HepG2 (cell line): Measurements from ENCODE around the gene PRPSAP1. TPM values are rescaled to one million over a fixed set of nuclear protein-coding genes. Genes with fewer than 3 reads are reported as not detected.

Experiments
- ATAC-seq: fragments of 200-7000 bp; cut with Tn5 transposase; 3 replicates; pipeline ENCODE4 v1.9.1; 2020; ENCODE audit warnings: mild to moderate bottlenecking, moderate library complexity
- BruUV-seq: library from RNA; stranded (reverse); fragments of 400-500 nt; replicated peaks from 2 replicates; lab custom pipeline; 2021; lab: Mats Ljungman, UMichigan
- CTCF ChIA-PET: fragments of 300-600 bp; formaldehyde crosslinking; extraction: SDS; loops from one replicate; lab custom pipeline; 2021; ENCODE audit warnings: low total read pairs, inconsistent platforms, low intra/inter-chr PET ratio; lab: Yijun Ruan, JAX
- POLR2A ChIA-PET: fragments of 350-600 bp; sonication (Branson Sonifier 250); formaldehyde crosslinking; loops from one replicate; lab custom pipeline; 2020; ENCODE audit warnings: antibody characterized with exemption, inconsistent platforms; lab: Yijun Ruan, JAX
- DNase-seq: peaks from one replicate; pipeline ENCODE4 v3.0.0-alpha.2; 2015; ENCODE audit warnings: low spot score
- FAIRE-seq: peaks from 3 replicates; lab custom pipeline; 2011; peaks lifted over from hg19 to GRCh38; lab: Jason Lieb, UNC
- H2AFZ ChIP-seq: one replicate; pipeline ENCODE4 v1.6.1; 2011; ENCODE audit warnings: low read length, inconsistent platforms
- H3K27ac ChIP-seq: fragments of 300-600 bp; 3 replicates; pipeline ENCODE4 v1.8.0; 2011; ENCODE audit warnings: mixed run types, mild to moderate bottlenecking, mixed read lengths, low read length, inconsistent platforms; ENCODE audit not compliant: insufficient read depth; ENCODE audit errors: extremely low read length
- H3K27me3 ChIP-seq, 2 experiments: fragments of 200-600 bp in 1 of 2; 2 replicates in 1 of 2; 3 replicates in 1 of 2; pipeline versions ENCODE4 v1.6.0 to v1.8.0; 2011; ENCODE audit warnings: low read length in 2 of 2, mild to moderate bottlenecking in 2 of 2, moderate library complexity in 2 of 2, inconsistent platforms in 1 of 2; ENCODE audit not compliant: insufficient read depth in 2 of 2, control insufficient read depth in 1 of 2
- H3K36me3 ChIP-seq, 2 experiments: fragments of 200-600 bp in 1 of 2; replicated peaks in 1 of 2; 2 replicates in 1 of 2; 3 replicates in 1 of 2; pipeline versions ENCODE4 v1.5.1 to v1.8.0; 2011; ENCODE audit warnings: low read length in 2 of 2, inconsistent platforms in 1 of 2; ENCODE audit not compliant: insufficient read depth in 2 of 2, control insufficient read depth in 1 of 2
- H3K4me1 ChIP-seq: 2 replicates; pipeline ENCODE4 v1.5.1; 2012; ENCODE audit warnings: low read length, inconsistent platforms; ENCODE audit not compliant: insufficient read depth
- H3K4me2 ChIP-seq: 2 replicates; pipeline ENCODE4 v1.6.0; 2011; ENCODE audit warnings: low read depth, low read length, inconsistent platforms
- H3K4me3 ChIP-seq, 3 experiments: fragments of 200-600 bp in 1 of 3; sonication (generic), shearing (Covaris generic) in 1 of 3; replicated peaks in 1 of 3; 2 replicates each; pipeline ENCODE4 v1.5.1; 2011 to 2016; ENCODE audit warnings: low read length in 3 of 3, inconsistent platforms in 2 of 3, low read depth in 2 of 3, mild to moderate bottlenecking in 2 of 3, control low read depth in 1 of 3, mixed read lengths in 1 of 3; ENCODE audit not compliant: insufficient read depth in 1 of 3
- H3K79me2 ChIP-seq: one replicate; pipeline ENCODE4 v1.6.1; 2011; ENCODE audit warnings: low read length, inconsistent platforms; ENCODE audit not compliant: insufficient read depth
- H3K9ac ChIP-seq: 2 replicates; pipeline ENCODE4 v1.6.0; 2011; ENCODE audit warnings: mild to moderate bottlenecking, low read depth, low read length, inconsistent platforms; ENCODE audit not compliant: insufficient read depth
- H3K9me3 ChIP-seq: 2 replicates; pipeline ENCODE4 v1.5.1; 2012; ENCODE audit warnings: mild to moderate bottlenecking, low read length
- H4K20me1 ChIP-seq: 2 replicates; pipeline ENCODE4 v1.6.0; 2011; ENCODE audit warnings: inconsistent platforms, mild to moderate bottlenecking, low read length, moderate library complexity; ENCODE audit not compliant: insufficient read depth
- CEBPB ChIP-seq: IDR thresholded peaks from 2 replicates; pipeline ENCODE4 v1.6.1; 2011; ENCODE audit warnings: low read depth, low read length, improper control_type of control experiment, borderline replicate concordance
- CENPX ChIP-seq: sonication (generic); formaldehyde crosslinking; IDR thresholded peaks from 2 replicates; pipeline ENCODE4 v1.9.0; 2021; ENCODE audit warnings: mild to moderate bottlenecking, missing genetic modification reagents, moderate library complexity
- DNMT1 ChIP-seq: sonication (generic); formaldehyde crosslinking; IDR thresholded peaks from 2 replicates; pipeline ENCODE4 v1.5.1; 2020; ENCODE audit warnings: mild to moderate bottlenecking, missing genetic modification reagents
- GABPB1 ChIP-seq: IDR thresholded peaks from 2 replicates; pipeline ENCODE4 v1.6.1; 2016; ENCODE audit warnings: mild to moderate bottlenecking, missing genetic modification reagents, moderate library complexity, missing compliant biosample characterization
- GATAD2A ChIP-seq: IDR thresholded peaks from 2 replicates; pipeline ENCODE4 v1.6.1; 2016
- MAFK ChIP-seq, 2 experiments: IDR thresholded peaks in 1 of 2; conservative IDR thresholded peaks in 1 of 2; 2 replicates each; pipeline ENCODE4 v1.6.1; 2011; ENCODE audit warnings: improper control_type of control experiment in 2 of 2, low read length in 2 of 2
- NR1H2 ChIP-seq: sonication (generic); formaldehyde crosslinking; IDR thresholded peaks from 2 replicates; pipeline ENCODE4 v1.8.1; 2022; ENCODE audit warnings: low read depth, missing genetic modification reagents, borderline replicate concordance
- RAD21 ChIP-seq: fragments of 450-650 bp; formaldehyde crosslinking; IDR thresholded peaks from 2 replicates; pipeline ENCODE4 v1.5.0; 2020; ENCODE audit warnings: mild to moderate bottlenecking
- SMC3 ChIP-seq: IDR thresholded peaks from 2 replicates; pipeline ENCODE4 v1.6.1; 2011; ENCODE audit warnings: low read length, improper control_type of control experiment
- STAG1 ChIP-seq: sonication (generic); formaldehyde crosslinking; IDR thresholded peaks from 2 replicates; pipeline ENCODE4 v1.4.0; 2020; ENCODE audit warnings: missing genetic modification reagents
- TBP ChIP-seq: sonication (generic); formaldehyde crosslinking; IDR thresholded peaks from 2 replicates; pipeline ENCODE4 v1.5.0; 2020; ENCODE audit warnings: missing genetic modification reagents
- ZBTB38 ChIP-seq: sonication (generic); formaldehyde crosslinking; IDR thresholded peaks from 2 replicates; pipeline ENCODE4 v1.5.1; 2020; ENCODE audit warnings: mild to moderate bottlenecking, missing genetic modification reagents
- ZNF160 ChIP-seq: sonication (generic); formaldehyde crosslinking; IDR thresholded peaks from 2 replicates; pipeline ENCODE4 v1.8.0; 2022; ENCODE audit warnings: mild to moderate bottlenecking, inconsistent platforms, missing genetic modification reagents
- ZNF556 ChIP-seq: sonication (generic); formaldehyde crosslinking; IDR thresholded peaks from 2 replicates; pipeline ENCODE4 v1.4.0; 2020; ENCODE audit warnings: mild to moderate bottlenecking, missing genetic modification reagents, borderline replicate concordance
- ZNF7 ChIP-seq: IDR thresholded peaks from 2 replicates; pipeline ENCODE4 v1.6.1; 2016; ENCODE audit warnings: missing biosample characterization, missing genetic modification reagents
- WGBS: methylation state at CpG from one replicate; pipeline ENCODE4 v1.1.6; 2017; ENCODE audit warnings: low lambda C conversion rate; 5-methylcytosine and 5-hydroxymethylcytosine counted together
- in situ Hi-C: cut with HindIII; loops from 2 replicates; pipeline ENCODE4 v1.10.0; 2017; ENCODE audit warnings: low pct_unique_long_range_greater_than_20kb; ENCODE audit not compliant: extremely low pct_ligation_motif_present
- intact Hi-C: fragments of 100-400 bp; cut with micrococcal nuclease; formaldehyde crosslinking; loops from one replicate; pipeline ENCODE4 v1.10.0; 2022; ENCODE audit not compliant: unreplicated experiment
- polyA plus RNA-seq, 8 experiments: library from polyadenylated mRNA; depleted of rRNA in 3 of 8; stranded (reverse) in 7 of 8; unstranded in 1 of 8; fragments of >200 nt; fragmentation: Illumina TruSeq in 4 of 8; extraction: Trizol in 4 of 8; gene quantifications; 2 replicates each; pipeline versions ENCODE4 v1.2.1 to v1.2.3, GENCODE V29; 2011 to 2016; ENCODE audit warnings: low read depth in 4 of 8, missing spikeins in 1 of 8, mixed read lengths in 1 of 8; ENCODE audit not compliant: insufficient read depth in 1 of 8
- total RNA-seq, 5 experiments: library from RNA; depleted of rRNA; stranded (reverse); fragments of >200 nt; fragmentation: Illumina TruSeq; extraction: Trizol; gene quantifications; 2 replicates each; pipeline ENCODE4 v1.2.3, GENCODE V29; 2016; ENCODE audit warnings: low read depth in 1 of 5
- TF ChIP-seq, protein P1 (sequence below): sonication (generic); formaldehyde crosslinking; conservative IDR thresholded peaks from 2 replicates; pipeline ENCODE4 v1.4.0; 2020; ENCODE audit warnings: missing genetic modification reagents
- TF ChIP-seq, protein P2 (sequence below): sonication (generic); formaldehyde crosslinking; IDR thresholded peaks from 2 replicates; pipeline ENCODE4 v1.4.0; 2020; ENCODE audit warnings: missing genetic modification reagents
- TF ChIP-seq, protein P3 (sequence below): sonication (generic); formaldehyde crosslinking; IDR thresholded peaks from 2 replicates; pipeline ENCODE4 v1.5.0; 2020; ENCODE audit warnings: missing genetic modification reagents
- TF ChIP-seq, protein P4 (sequence below): sonication (generic); formaldehyde crosslinking; IDR thresholded peaks from 2 replicates; pipeline ENCODE4 v1.5.0; 2020; ENCODE audit warnings: mild to moderate bottlenecking, missing genetic modification reagents, moderate library complexity

Gene PRPSAP1
- total and polyA plus RNA-seq, 2 of the 13 experiments (the other 11 are each of a cell fraction or from before 2014, with no cell fraction given) = 91.1 to 314 TPM

DNA sequence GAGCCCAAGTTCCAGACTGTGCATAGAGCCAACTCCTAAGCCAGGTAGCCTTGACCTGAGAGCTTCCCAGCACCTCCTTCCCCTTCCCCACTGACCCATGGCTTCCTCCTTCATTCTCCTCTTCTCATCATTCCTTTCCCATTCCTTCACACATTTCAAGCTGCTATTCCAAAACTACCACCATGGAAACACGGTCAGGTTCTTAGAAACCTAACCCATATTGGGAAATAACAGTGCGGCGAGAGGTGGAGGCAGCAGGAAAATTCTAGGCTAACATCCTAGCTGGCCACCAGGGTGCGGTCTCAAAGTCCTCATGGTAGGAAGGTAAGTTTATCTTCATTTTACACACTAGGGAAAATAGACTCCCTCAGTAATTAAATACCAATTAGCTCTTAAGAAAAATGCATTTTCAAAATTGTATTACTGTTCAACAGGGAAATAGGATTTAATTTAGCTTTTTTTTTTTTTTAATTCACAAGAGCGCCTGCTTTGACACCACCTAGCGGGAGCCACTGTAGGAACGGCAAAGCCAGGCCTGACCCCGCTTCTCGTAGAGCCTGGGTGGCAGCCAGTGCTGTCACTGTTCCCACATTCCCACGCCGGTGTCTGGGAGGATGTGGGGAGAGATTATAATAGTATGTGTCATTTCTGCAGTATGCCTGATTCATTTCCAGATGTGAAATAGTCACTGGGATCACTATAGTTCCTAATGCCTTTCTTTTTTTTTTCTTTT, 16.7 kb upstream of the PRPSAP1 start:
- H3K27ac ChIP-seq = no peak overlapping the region
- peaks cover 8% of the 10 kb centered on the region for H3K9me3 ChIP-seq
- no peaks in the 10 kb centered on the region for H3K79me2 ChIP-seq
- H3K4me2 ChIP-seq = no peak overlapping the region
- no peaks in the 10 kb centered on the region for H3K36me3 ChIP-seq
- no peaks in the 10 kb centered on the region for H4K20me1 ChIP-seq
- intact Hi-C loops (loop anchor here (2.0 kb wide), 1 partner anchor 14 kb away; the partner anchor contains the start of gene SPHK1), in situ Hi-C loops (no loop called here)
- no peak overlapping the region for H3K4me3 ChIP-seq
- FAIRE-seq (peak; percentile 60), DNase-seq (no peak), ATAC-seq (peak; percentile 33; the same call in 2 of the 3 replicates)
- 89% methylated on average over 11 of the region's 11 CpGs for WGBS
- no peak overlapping the region for H3K9ac ChIP-seq
- ChIA-PET CTCF (interaction anchor here (0.7 to 2.1 kb wide), 3 partner anchors 15 to 35 kb away, joined by 3 to 12 read pairs (median 4); partner anchors contain the start of gene SPHK1), POLR2A (interaction anchor here (0.7 to 24.7 kb wide), 6 partner anchors 9 to 27 kb away, joined by 3 to 1379 read pairs (median 6); partner anchors contain the start of genes PRPSAP1 and SPHK1)
- H3K4me1 ChIP-seq = peaks cover 90% of the 10 kb centered on the region
- peak overlapping the region; percentile 8 for H2AFZ ChIP-seq
- no TSS peak for BruUV-seq
- H3K27me3 ChIP-seq = no peaks in the 10 kb centered on the region
- no peak for TF ChIP-seq TBP
- TF ChIP-seq, protein P1, sequence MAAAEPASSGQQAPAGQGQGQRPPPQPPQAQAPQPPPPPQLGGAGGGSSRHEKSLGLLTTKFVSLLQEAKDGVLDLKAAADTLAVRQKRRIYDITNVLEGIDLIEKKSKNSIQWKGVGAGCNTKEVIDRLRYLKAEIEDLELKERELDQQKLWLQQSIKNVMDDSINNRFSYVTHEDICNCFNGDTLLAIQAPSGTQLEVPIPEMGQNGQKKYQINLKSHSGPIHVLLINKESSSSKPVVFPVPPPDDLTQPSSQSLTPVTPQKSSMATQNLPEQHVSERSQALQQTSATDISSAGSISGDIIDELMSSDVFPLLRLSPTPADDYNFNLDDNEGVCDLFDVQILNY (CRISPR knock-in tag) = no peak
- TF ChIP-seq ZBTB38 (CRISPR knock-in tag) = peak; percentile 25; the same call in 1 of the 2 replicates
- TF ChIP-seq, protein P2, sequence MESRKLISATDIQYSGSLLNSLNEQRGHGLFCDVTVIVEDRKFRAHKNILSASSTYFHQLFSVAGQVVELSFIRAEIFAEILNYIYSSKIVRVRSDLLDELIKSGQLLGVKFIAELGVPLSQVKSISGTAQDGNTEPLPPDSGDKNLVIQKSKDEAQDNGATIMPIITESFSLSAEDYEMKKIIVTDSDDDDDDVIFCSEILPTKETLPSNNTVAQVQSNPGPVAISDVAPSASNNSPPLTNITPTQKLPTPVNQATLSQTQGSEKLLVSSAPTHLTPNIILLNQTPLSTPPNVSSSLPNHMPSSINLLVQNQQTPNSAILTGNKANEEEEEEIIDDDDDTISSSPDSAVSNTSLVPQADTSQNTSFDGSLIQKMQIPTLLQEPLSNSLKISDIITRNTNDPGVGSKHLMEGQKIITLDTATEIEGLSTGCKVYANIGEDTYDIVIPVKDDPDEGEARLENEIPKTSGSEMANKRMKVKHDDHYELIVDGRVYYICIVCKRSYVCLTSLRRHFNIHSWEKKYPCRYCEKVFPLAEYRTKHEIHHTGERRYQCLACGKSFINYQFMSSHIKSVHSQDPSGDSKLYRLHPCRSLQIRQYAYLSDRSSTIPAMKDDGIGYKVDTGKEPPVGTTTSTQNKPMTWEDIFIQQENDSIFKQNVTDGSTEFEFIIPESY = peak; percentile 53; the same call in 1 of the 2 replicates
- TF ChIP-seq, protein P3, sequence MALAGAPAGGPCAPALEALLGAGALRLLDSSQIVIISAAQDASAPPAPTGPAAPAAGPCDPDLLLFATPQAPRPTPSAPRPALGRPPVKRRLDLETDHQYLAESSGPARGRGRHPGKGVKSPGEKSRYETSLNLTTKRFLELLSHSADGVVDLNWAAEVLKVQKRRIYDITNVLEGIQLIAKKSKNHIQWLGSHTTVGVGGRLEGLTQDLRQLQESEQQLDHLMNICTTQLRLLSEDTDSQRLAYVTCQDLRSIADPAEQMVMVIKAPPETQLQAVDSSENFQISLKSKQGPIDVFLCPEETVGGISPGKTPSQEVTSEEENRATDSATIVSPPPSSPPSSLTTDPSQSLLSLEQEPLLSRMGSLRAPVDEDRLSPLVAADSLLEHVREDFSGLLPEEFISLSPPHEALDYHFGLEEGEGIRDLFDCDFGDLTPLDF = no peak
- 0 out of 2 replicates have a peak, but pooled peaks have one; percentile 28 for TF ChIP-seq SMC3
- no peak for TF ChIP-seq ZNF160 (CRISPR knock-in tag)
- peak; percentile 37 for TF ChIP-seq STAG1 (CRISPR knock-in tag)
- 0 out of 2 replicates have a peak, but pooled peaks have one; percentile 24 for TF ChIP-seq ZNF556
- TF ChIP-seq DNMT1 (CRISPR knock-in tag) = no peak
- TF ChIP-seq MAFK (conservative IDR thresholded peaks at IDR 0.05 in 1 of 2, IDR thresholded peaks at IDR 0.05 in 1 of 2; ENCODE audit: low read length in 2 of 2) = no peak
- TF ChIP-seq CEBPB = 0 out of 2 replicates have a peak, but pooled peaks have one; percentile 24
- no peak for TF ChIP-seq ZNF7 (CRISPR knock-in tag)
- no peak for TF ChIP-seq CENPX (CRISPR knock-in tag)
- no peak for TF ChIP-seq GABPB1 (CRISPR knock-in tag)
- TF ChIP-seq GATAD2A = peak; percentile 46; the same call in 1 of the 2 replicates
- TF ChIP-seq RAD21 (CRISPR knock-in tag) = peak; percentile 52; the same call in 1 of the 2 replicates
- TF ChIP-seq, protein P4, sequence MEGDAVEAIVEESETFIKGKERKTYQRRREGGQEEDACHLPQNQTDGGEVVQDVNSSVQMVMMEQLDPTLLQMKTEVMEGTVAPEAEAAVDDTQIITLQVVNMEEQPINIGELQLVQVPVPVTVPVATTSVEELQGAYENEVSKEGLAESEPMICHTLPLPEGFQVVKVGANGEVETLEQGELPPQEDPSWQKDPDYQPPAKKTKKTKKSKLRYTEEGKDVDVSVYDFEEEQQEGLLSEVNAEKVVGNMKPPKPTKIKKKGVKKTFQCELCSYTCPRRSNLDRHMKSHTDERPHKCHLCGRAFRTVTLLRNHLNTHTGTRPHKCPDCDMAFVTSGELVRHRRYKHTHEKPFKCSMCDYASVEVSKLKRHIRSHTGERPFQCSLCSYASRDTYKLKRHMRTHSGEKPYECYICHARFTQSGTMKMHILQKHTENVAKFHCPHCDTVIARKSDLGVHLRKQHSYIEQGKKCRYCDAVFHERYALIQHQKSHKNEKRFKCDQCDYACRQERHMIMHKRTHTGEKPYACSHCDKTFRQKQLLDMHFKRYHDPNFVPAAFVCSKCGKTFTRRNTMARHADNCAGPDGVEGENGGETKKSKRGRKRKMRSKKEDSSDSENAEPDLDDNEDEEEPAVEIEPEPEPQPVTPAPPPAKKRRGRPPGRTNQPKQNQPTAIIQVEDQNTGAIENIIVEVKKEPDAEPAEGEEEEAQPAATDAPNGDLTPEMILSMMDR (CRISPR knock-in tag) = peak; percentile 58
- no peak for TF ChIP-seq NR1H2 (CRISPR knock-in tag)
